B cell (primary cell): ENCODE results near the gene AUTS2. TPM values are rescaled to one million over a fixed set of nuclear protein-coding genes. Genes with fewer than 3 reads are reported as not detected.

Source experiments
- ATAC-seq: fragments of 200-7000 bp; cut with Tn5 transposase; one replicate; pipeline ENCODE4 v1.10.0; 2021; ENCODE audit warnings: low read depth, mild to moderate bottlenecking, moderate number of reproducible peaks, moderate library complexity
- CTCF ChIA-PET: fragments of 350-600 bp; sonication (Branson Sonifier 250); formaldehyde crosslinking; loops from one replicate; lab custom pipeline; 2021; ENCODE audit warnings: antibody characterized with exemption, inconsistent platforms; lab: Charles Lee
- POLR2A ChIA-PET: fragments of 350-600 bp; sonication (Branson Sonifier 250); formaldehyde crosslinking; loops from one replicate; lab custom pipeline; 2021; ENCODE audit warnings: antibody characterized with exemption; lab: Charles Lee
- DNase-seq: peaks from one replicate; pipeline ENCODE4 v3.0.0; 2013
- H2AFZ ChIP-seq: 2 replicates; pipeline ENCODE4 v1.6.1; 2012; ENCODE audit warnings: mild to moderate bottlenecking, low read depth, low read length; ENCODE audit not compliant: insufficient read depth, poor library complexity, severe bottlenecking
- H3K27ac ChIP-seq, 2 donors: 1 replicate in 1 of 2; 2 replicates in 1 of 2; pipeline ENCODE4 v1.5.1; 2012 to 2013; ENCODE audit warnings: low read length in 2 of 2, mild to moderate bottlenecking in 2 of 2, moderate library complexity in 1 of 2
- H3K27me3 ChIP-seq, 4 experiments: fragments of 200-600 bp in 1 of 4; sonication (generic) in 1 of 4; replicated peaks in 1 of 4; 1 replicate in 2 of 4; 2 replicates in 2 of 4; pipeline versions ENCODE4 v1.6.1 to v1.7.0; 2013 to 2016; ENCODE audit warnings: low read length in 3 of 4, mild to moderate bottlenecking in 2 of 4, mixed read lengths in 1 of 4, moderate library complexity in 1 of 4; ENCODE audit not compliant: insufficient read depth in 4 of 4, control insufficient read depth in 3 of 4; ENCODE audit errors: control extremely low read depth in 1 of 4
- H3K36me3 ChIP-seq, 2 experiments: replicated peaks in 1 of 2; 1 replicate in 1 of 2; 2 replicates in 1 of 2; pipeline versions ENCODE4 v1.6.1 to v1.7.1; 2013; ENCODE audit warnings: low read length in 1 of 2; ENCODE audit not compliant: insufficient read depth in 2 of 2, control insufficient read depth in 1 of 2; ENCODE audit errors: control extremely low read depth in 1 of 2, extremely low read depth in 1 of 2
- H3K4me1 ChIP-seq, 2 donors: fragments of 200-600 bp in 1 of 2; sonication (generic) in 1 of 2; 1 replicate in 1 of 2; 2 replicates in 1 of 2; pipeline versions ENCODE4 v1.5.1 to v1.6.1; 2013 to 2017; ENCODE audit warnings: low read length in 2 of 2; ENCODE audit not compliant: control insufficient read depth in 2 of 2, insufficient read depth in 2 of 2
- H3K4me2 ChIP-seq: replicated peaks from 2 replicates; pipeline ENCODE3; 2012; ENCODE audit warnings: mild to moderate bottlenecking, low read depth, low read length; ENCODE audit not compliant: poor library complexity, severe bottlenecking
- H3K4me3 ChIP-seq, 5 experiments: fragments of 200-600 bp in 1 of 5; sonication (generic) in 1 of 5; 1 replicate in 3 of 5; 2 replicates in 2 of 5; pipeline versions ENCODE4 v1.5.1 to v1.7.0; 2011 to 2016; ENCODE audit warnings: low read length in 4 of 5, mild to moderate bottlenecking in 4 of 5, low read depth in 2 of 5, control low read depth in 1 of 5, moderate library complexity in 1 of 5; ENCODE audit not compliant: insufficient read depth in 1 of 5; ENCODE audit errors: control extremely low read depth in 1 of 5, extremely low read depth in 1 of 5
- H3K79me2 ChIP-seq: fragments of 200-600 bp; sonication (generic); one replicate; pipeline ENCODE4 v1.6.0; 2016; ENCODE audit warnings: low read length; ENCODE audit not compliant: control insufficient read depth, insufficient read depth
- H3K9ac ChIP-seq: fragments of 200-600 bp; sonication (generic); 2 replicates; pipeline ENCODE4 v1.6.1; 2017; ENCODE audit warnings: mild to moderate bottlenecking, low read length, moderate library complexity
- H3K9me3 ChIP-seq, 3 donors: one replicate each; pipeline versions ENCODE4 v1.6.1 to v1.7.1; 2013; ENCODE audit warnings: low read length in 2 of 3; ENCODE audit not compliant: control insufficient read depth in 2 of 3, insufficient read depth in 1 of 3; ENCODE audit errors: control extremely low read depth in 1 of 3
- H4K20me1 ChIP-seq: 2 replicates; pipeline ENCODE4 v1.6.0; 2012; ENCODE audit warnings: mild to moderate bottlenecking, low read length; ENCODE audit not compliant: insufficient read depth, control insufficient read depth, poor library complexity, severe bottlenecking
- H3K27ac Mint-ChIP-seq: one replicate; pipeline ENCODE4 v1.8.0; 2021; ENCODE audit warnings: mixed read lengths
- H3K27me3 Mint-ChIP-seq: one replicate; pipeline ENCODE4 v1.8.0; 2021; ENCODE audit warnings: mixed read lengths
- H3K4me1 Mint-ChIP-seq: one replicate; pipeline ENCODE4 v1.8.0; 2021; ENCODE audit warnings: mixed read lengths
- H3K4me3 Mint-ChIP-seq: one replicate; pipeline ENCODE4 v1.8.0; 2021; ENCODE audit warnings: mixed read lengths
- H3K9me3 Mint-ChIP-seq: one replicate; pipeline ENCODE4 v1.8.0; 2022; ENCODE audit warnings: mixed read lengths; ENCODE audit not compliant: insufficient read depth
- CTCF ChIP-seq: fragments of 200-600 bp; IDR thresholded peaks from one replicate; pipeline ENCODE4 v1.8.0; 2022; ENCODE audit warnings: antibody characterized with exemption, mild to moderate bottlenecking
- EZH2 ChIP-seq: IDR thresholded peaks from 2 replicates; pipeline ENCODE4 v1.6.1; 2012; ENCODE audit warnings: borderline replicate concordance, low read depth, mild to moderate bottlenecking, moderate library complexity, low read length; ENCODE audit not compliant: insufficient read depth, poor library complexity, severe bottlenecking
- WGBS: methylation state at CpG from one replicate; pipeline ENCODE4 v1.1.5; 2013; ENCODE audit warnings: missing lambda C conversion rate; ENCODE audit not compliant: insufficient coverage; 5-methylcytosine and 5-hydroxymethylcytosine counted together
- intact Hi-C: fragments of 100-400 bp; cut with micrococcal nuclease; formaldehyde crosslinking; loops from one replicate; pipeline ENCODE4 v1.10.0; 2022
- polyA plus RNA-seq: library from polyadenylated mRNA; depleted of rRNA; stranded (reverse); fragments of >200 nt; gene quantifications from 2 replicates; pipeline ENCODE4 v1.2.3, GENCODE V29; 2012
- total RNA-seq, 2 donors: library from RNA; stranded (reverse); fragments of 120-200 nt in 1 of 2; gene quantifications; 1 replicate in 1 of 2; 2 replicates in 1 of 2; pipeline versions ENCODE4 v1.2.3 to v1.2.4, GENCODE V29; 2013 to 2022

AUTS2 gene
- total and polyA plus RNA-seq, 2 donors (not counting 1 experiment from before 2014, with no cell fraction given), result 22.3 to 35.0 TPM

- Histone ChIP-seq H3K36me3 (no peaks in the 10 kb centered on the region), H3K27me3 (no peaks in the 10 kb centered on the region), H3K4me1 (no peaks in the 10 kb centered on the region), H2AFZ (no peak overlapping the region), H3K79me2 (peaks cover 8% of the 10 kb centered on the region), H3K4me3 (no peak overlapping the region), H3K9ac (no peak overlapping the region), H3K9me3 (no peaks in the 10 kb centered on the region), H3K27ac (no peak overlapping the region), H4K20me1 (no peaks in the 10 kb centered on the region), H3K4me2 (no peak overlapping the region)
- H3K9me3 Mint-ChIP-seq, result no peaks in the 10 kb centered on the region
- DNase-seq (no peak), ATAC-seq (no peak)
- peaks cover 3% of the 10 kb centered on the region for H3K4me1 Mint-ChIP-seq
- no peak overlapping the region for H3K27ac Mint-ChIP-seq
- TF ChIP-seq CTCF, result no peak
- no peak for TF ChIP-seq EZH2
- ChIA-PET CTCF (no interaction called here), POLR2A (no interaction called here)
- H3K27me3 Mint-ChIP-seq, result no peaks in the 10 kb centered on the region
- no CpG with 5 or more reads among the region's 5 CpGs for WGBS
- intact Hi-C loops, result no loop called here
- no peak overlapping the region for H3K4me3 Mint-ChIP-seq
Measured at GRCh38 chr7:69787736-69788431, 189.6 kb downstream of the AUTS2 start.

DNA sequence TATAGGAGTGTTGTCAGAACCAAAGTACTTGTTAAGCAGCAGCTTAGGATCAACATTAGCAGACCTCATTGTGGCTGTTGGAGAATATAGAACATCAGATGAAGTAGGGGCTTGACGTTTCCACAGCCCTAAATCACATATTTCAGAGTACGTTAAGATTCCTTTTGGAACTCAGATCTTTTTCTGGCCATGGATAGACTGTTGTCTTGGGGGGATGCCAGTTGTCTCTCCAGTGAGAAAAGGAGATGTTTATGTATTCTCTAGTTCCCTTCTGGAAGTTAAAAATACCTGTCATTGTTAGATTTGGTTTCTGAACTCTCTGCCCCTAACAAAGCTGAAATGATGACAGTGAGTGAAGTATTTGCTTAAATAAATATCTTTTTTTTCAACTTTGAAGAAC lies 191.3 kb downstream of the AUTS2 start:
- DNase-seq, result no peak
- no CpG with 5 or more reads among the region's 2 CpGs for WGBS
- TF ChIP-seq CTCF (no peak), EZH2 (no peak)
- intact Hi-C loops, result no loop called here
- Histone ChIP-seq H3K36me3 (no peaks in the 10 kb centered on the region), H2AFZ (no peak overlapping the region), H3K9me3 (no peaks in the 10 kb centered on the region), H3K4me2 (no peak overlapping the region), H3K9ac (no peak overlapping the region), H3K4me3 (no peak overlapping the region), H3K79me2 (no peaks in the 10 kb centered on the region), H4K20me1 (no peaks in the 10 kb centered on the region), H3K4me1 (no peaks in the 10 kb centered on the region), H3K27me3 (no peaks in the 10 kb centered on the region), H3K27ac (no peak overlapping the region)
- ChIA-PET CTCF (no interaction called here), POLR2A (no interaction called here)
- no peak for ATAC-seq
- Mint-ChIP-seq H3K27me3 (no peaks in the 10 kb centered on the region), H3K9me3 (no peaks in the 10 kb centered on the region), H3K4me1 (peaks cover 3% of the 10 kb centered on the region), H3K27ac (no peak overlapping the region), H3K4me3 (no peak overlapping the region)
